DND-41 (cell line): Measurements from ENCODE around the gene HSD17B10.

ENCODE experiments used
- ATAC-seq: fragments of 200-7000 bp; cut with Tn5 transposase; 3 replicates; pipeline ENCODE4 v1.9.1; 2021; ENCODE audit warnings: low read depth; ENCODE audit not compliant: insufficient read depth
- DNase-seq: peaks from one replicate; pipeline ENCODE4 v3.0.0-alpha.2; 2020
- H2AFZ ChIP-seq: 2 replicates; pipeline ENCODE4 v1.6.0; 2012; ENCODE audit warnings: low read depth, low read length
- H3K27ac ChIP-seq: 2 replicates; pipeline ENCODE4 v1.5.1; 2012; ENCODE audit warnings: low read length, inconsistent platforms
- H3K27me3 ChIP-seq: fragments of 200-600 bp; sonication (generic); 2 replicates; pipeline ENCODE4 v1.6.0; 2012; ENCODE audit warnings: low read length, mild to moderate bottlenecking, inconsistent platforms; ENCODE audit not compliant: insufficient read depth, poor library complexity
- H3K36me3 ChIP-seq: 2 replicates; pipeline ENCODE4 v1.5.1; 2012; ENCODE audit warnings: low read length, inconsistent platforms; ENCODE audit not compliant: insufficient read depth
- H3K4me1 ChIP-seq: 2 replicates; pipeline ENCODE4 v1.5.1; 2012; ENCODE audit warnings: mild to moderate bottlenecking, low read length; ENCODE audit not compliant: insufficient read depth
- H3K4me2 ChIP-seq: 2 replicates; pipeline ENCODE4 v1.6.0; 2012; ENCODE audit warnings: mild to moderate bottlenecking, moderate library complexity, low read length, inconsistent platforms; ENCODE audit not compliant: insufficient read depth
- H3K4me3 ChIP-seq, 2 experiments: fragments of 200-600 bp in 1 of 2; shearing (Covaris generic) in 1 of 2; 2 replicates each; pipeline ENCODE4 v1.5.1; 2012 to 2016; ENCODE audit warnings: inconsistent platforms in 2 of 2, low read length in 2 of 2, mild to moderate bottlenecking in 2 of 2, low read depth in 1 of 2, moderate library complexity in 1 of 2
- H3K79me2 ChIP-seq: 2 replicates; pipeline ENCODE4 v1.6.0; 2012; ENCODE audit warnings: low read length, inconsistent platforms; ENCODE audit not compliant: insufficient read depth
- H3K9ac ChIP-seq: 2 replicates; pipeline ENCODE4 v1.6.0; 2012; ENCODE audit warnings: low read depth, mild to moderate bottlenecking, inconsistent platforms, low read length, moderate library complexity
- H3K9me3 ChIP-seq: 2 replicates; pipeline ENCODE4 v1.5.1; 2012; ENCODE audit warnings: low read length, moderate library complexity, mild to moderate bottlenecking, inconsistent platforms; ENCODE audit not compliant: insufficient read depth, severe bottlenecking
- H4K20me1 ChIP-seq: 2 replicates; pipeline ENCODE4 v1.6.0; 2012; ENCODE audit warnings: low read length; ENCODE audit not compliant: insufficient read depth
- EZH2 ChIP-seq: IDR thresholded peaks from 3 replicates; pipeline ENCODE4 v1.6.1; 2012; ENCODE audit warnings: borderline replicate concordance, low read depth, mild to moderate bottlenecking, moderate library complexity, low read length, inconsistent platforms; ENCODE audit not compliant: severe bottlenecking
- TF ChIP-seq, protein P1 (sequence below): IDR thresholded peaks from 2 replicates; pipeline ENCODE4 v1.5.1; 2012; ENCODE audit warnings: borderline replicate concordance, low read length, moderate library complexity, mild to moderate bottlenecking; ENCODE audit not compliant: poor library complexity, severe bottlenecking; ENCODE audit errors: extremely low read depth

HSD17B10 gene

DNA sequence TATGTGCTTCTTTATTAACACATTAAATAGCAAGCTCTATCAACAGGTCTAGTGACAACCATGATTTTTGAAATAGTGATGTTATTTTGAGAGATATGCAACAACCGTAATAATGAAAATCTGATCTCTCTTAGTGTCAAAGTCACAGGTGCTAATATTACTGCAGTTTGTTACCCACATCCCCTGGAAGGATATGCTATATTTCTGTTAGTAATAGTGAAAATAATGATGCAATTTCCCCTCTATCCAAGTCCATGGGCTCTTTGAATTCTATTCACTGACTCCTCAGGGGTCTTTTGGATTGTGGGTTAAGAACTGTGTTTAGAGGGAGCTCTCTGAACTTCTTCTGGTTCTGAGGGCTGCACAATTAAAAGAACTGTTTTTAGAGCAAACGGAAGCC, 3.0 kb upstream of the HSD17B10 start:
- Histone ChIP-seq H2AFZ (no peak overlapping the region), H3K27ac (no peak overlapping the region)

DNA sequence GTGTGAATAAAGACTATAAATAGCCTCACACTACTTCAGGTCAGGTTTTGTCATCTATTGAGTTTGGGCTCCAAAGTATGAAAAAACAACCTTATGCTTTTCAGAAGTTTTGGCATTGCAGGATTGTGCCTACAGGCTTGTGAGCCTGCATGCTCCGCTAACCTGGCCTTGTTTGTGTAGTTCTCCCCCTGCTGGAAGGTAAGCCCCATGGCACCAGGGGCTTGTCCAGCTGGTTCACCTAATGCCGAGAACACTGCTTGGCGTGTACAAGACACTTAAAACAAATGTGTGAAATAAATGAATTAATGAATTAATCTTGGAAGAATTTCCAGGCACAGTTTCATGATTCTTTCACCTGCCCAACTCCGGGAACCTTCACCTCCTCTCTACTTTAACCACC, 1.8 kb upstream of the HSD17B10 start:
- Histone ChIP-seq H3K9ac (no peak overlapping the region), H2AFZ (peak overlapping the region; percentile 39), H3K27me3 (no peaks in the 10 kb centered on the region), H4K20me1 (no peaks in the 10 kb centered on the region), H3K36me3 (peaks cover 14% of the 10 kb centered on the region), H3K79me2 (peaks cover 12% of the 10 kb centered on the region), H3K4me2 (no peak overlapping the region), H3K4me1 (peaks cover 16% of the 10 kb centered on the region), H3K27ac (no peak overlapping the region), H3K9me3 (no peaks in the 10 kb centered on the region), H3K4me3 (no peak overlapping the region)
- ATAC-seq, result peak; percentile 77
- DNase-seq, result peak; percentile 64
- TF ChIP-seq EZH2, result no peak
- TF ChIP-seq, protein P1, sequence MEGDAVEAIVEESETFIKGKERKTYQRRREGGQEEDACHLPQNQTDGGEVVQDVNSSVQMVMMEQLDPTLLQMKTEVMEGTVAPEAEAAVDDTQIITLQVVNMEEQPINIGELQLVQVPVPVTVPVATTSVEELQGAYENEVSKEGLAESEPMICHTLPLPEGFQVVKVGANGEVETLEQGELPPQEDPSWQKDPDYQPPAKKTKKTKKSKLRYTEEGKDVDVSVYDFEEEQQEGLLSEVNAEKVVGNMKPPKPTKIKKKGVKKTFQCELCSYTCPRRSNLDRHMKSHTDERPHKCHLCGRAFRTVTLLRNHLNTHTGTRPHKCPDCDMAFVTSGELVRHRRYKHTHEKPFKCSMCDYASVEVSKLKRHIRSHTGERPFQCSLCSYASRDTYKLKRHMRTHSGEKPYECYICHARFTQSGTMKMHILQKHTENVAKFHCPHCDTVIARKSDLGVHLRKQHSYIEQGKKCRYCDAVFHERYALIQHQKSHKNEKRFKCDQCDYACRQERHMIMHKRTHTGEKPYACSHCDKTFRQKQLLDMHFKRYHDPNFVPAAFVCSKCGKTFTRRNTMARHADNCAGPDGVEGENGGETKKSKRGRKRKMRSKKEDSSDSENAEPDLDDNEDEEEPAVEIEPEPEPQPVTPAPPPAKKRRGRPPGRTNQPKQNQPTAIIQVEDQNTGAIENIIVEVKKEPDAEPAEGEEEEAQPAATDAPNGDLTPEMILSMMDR, result peak; percentile 84

More for the DNA sequence above, 3.0 kb upstream of the HSD17B10 start:
- H3K9me3 ChIP-seq, result no peaks in the 10 kb centered on the region
- peaks cover 2% of the 10 kb centered on the region for H3K36me3 ChIP-seq
- TF ChIP-seq EZH2, result no peak
- TF ChIP-seq, protein P1, result no peak
- peaks cover 12% of the 10 kb centered on the region for H3K79me2 ChIP-seq
- no peak for ATAC-seq
- no peak overlapping the region for H3K4me3 ChIP-seq
- H3K27me3 ChIP-seq, result peaks cover 6% of the 10 kb centered on the region
- H3K9ac ChIP-seq, result no peak overlapping the region
- no peaks in the 10 kb centered on the region for H4K20me1 ChIP-seq
- DNase-seq, result no peak
- H3K4me2 ChIP-seq, result no peak overlapping the region
- H3K4me1 ChIP-seq, result peaks cover 16% of the 10 kb centered on the region

DNA sequence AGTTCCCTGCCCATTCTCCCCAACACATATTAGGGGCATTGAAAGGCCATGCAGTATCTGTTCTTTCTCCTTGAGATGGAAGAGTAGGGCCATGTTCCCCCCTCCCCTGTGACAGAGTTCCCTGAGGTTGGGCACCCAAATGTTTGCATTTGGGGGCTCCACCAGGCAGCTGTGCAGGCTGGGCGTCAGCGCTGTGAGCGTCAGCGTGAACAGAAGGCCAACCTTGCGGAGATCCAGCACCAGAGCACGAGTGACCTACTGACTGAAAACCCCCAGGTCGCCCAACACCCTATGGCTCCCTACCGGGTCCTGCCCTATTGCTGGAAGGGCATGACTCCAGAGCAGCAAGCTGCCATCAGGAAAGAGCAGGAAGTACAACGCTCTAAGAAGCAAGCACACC, 3.9 kb downstream of the HSD17B10 start:
- H3K79me2 ChIP-seq, result peaks cover 12% of the 10 kb centered on the region
- no peak overlapping the region for H2AFZ ChIP-seq
- H3K4me3 ChIP-seq, result no peak overlapping the region
- no peaks in the 10 kb centered on the region for H3K9me3 ChIP-seq
- H3K4me2 ChIP-seq, result no peak overlapping the region
- TF ChIP-seq, protein P1, result no peak
- TF ChIP-seq EZH2, result no peak
- ATAC-seq (no peak), DNase-seq (no peak)
- no peaks in the 10 kb centered on the region for H4K20me1 ChIP-seq
- H3K4me1 ChIP-seq, result peaks cover 16% of the 10 kb centered on the region
- H3K36me3 ChIP-seq, result peaks cover 16% of the 10 kb centered on the region
- no peak overlapping the region for H3K9ac ChIP-seq
- no peak overlapping the region for H3K27ac ChIP-seq
- no peaks in the 10 kb centered on the region for H3K27me3 ChIP-seq

DNA sequence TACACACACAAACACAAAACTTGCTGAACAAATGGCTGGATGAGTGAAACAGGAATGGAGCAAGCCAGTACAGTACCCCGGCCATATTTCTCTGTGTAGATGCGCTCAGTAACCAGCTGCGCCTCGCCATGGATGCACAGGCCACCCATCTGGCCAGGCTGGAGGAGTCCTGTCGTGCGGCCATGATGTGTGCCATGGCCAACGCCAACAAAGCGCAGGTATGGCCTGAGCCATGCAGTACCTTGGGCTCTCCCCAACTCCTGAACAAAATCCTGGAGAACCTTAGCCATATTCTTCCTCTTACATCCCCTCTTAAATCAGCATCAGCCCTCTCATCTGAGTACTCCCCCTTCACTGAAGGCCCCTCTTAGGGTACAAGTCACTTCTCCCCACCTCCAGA, 4.4 kb downstream of the HSD17B10 start:
- Histone ChIP-seq H3K4me1 (peaks cover 13% of the 10 kb centered on the region), H3K36me3 (peaks cover 16% of the 10 kb centered on the region), H3K9ac (no peak overlapping the region), H4K20me1 (no peaks in the 10 kb centered on the region), H3K4me2 (no peak overlapping the region), H2AFZ (no peak overlapping the region), H3K4me3 (no peak overlapping the region), H3K9me3 (no peaks in the 10 kb centered on the region), H3K27me3 (no peaks in the 10 kb centered on the region), H3K27ac (no peak overlapping the region), H3K79me2 (peaks cover 12% of the 10 kb centered on the region)
- no peak for TF ChIP-seq EZH2
- TF ChIP-seq, protein P1, result no peak
- DNase-seq, result no peak
- no peak for ATAC-seq
